Tibial artery (tissue), 4 donors: ENCODE data around the gene TRIM3.

Experiments used
- DNase-seq, 2 donors: peaks; one replicate each; pipeline ENCODE4 v3.0.0-alpha.2; 2019
- H3K27ac ChIP-seq, 2 donors: fragments of 200-600 bp; sonication (generic) in 1 of 2; 1 replicate in 1 of 2; 2 replicates in 1 of 2; pipeline ENCODE4 v1.5.1; 2018 to 2019; ENCODE audit warnings: mild to moderate bottlenecking in 1 of 2
- H3K27me3 ChIP-seq, 2 donors: fragments of 200-600 bp; sonication (generic) in 1 of 2; one replicate each; pipeline versions ENCODE4 v1.5.1 to v1.6.0; 2016 to 2019
- H3K36me3 ChIP-seq, 3 donors: fragments of 200-600 bp; sonication (generic) in 2 of 3; one replicate each; pipeline ENCODE4 v1.5.1; 2016 to 2019; ENCODE audit warnings: mild to moderate bottlenecking in 2 of 3
- H3K4me1 ChIP-seq, 4 donors: fragments of 200-600 bp; sonication (generic) in 2 of 4; 1 replicate in 3 of 4; 2 replicates in 1 of 4; pipeline ENCODE4 v1.5.1; 2016 to 2019
- H3K4me3 ChIP-seq, 2 donors: fragments of 200-600 bp; sonication (generic) in 1 of 2; 1 replicate in 1 of 2; 2 replicates in 1 of 2; pipeline ENCODE4 v1.5.1; 2018 to 2019; ENCODE audit warnings: mild to moderate bottlenecking in 2 of 2
- H3K9me3 ChIP-seq, 3 donors: fragments of 200-600 bp; sonication (generic) in 1 of 3; one replicate each; pipeline ENCODE4 v1.5.1; 2016 to 2019
- CTCF ChIP-seq, 2 experiments: fragments of 200-600 bp in 1 of 2; fragments of 450-650 bp in 1 of 2; IDR thresholded peaks; one replicate each; pipeline ENCODE4 v1.5.1; 2017 to 2019; ENCODE audit warnings: antibody characterized with exemption in 2 of 2, mild to moderate bottlenecking in 1 of 2, moderate library complexity in 1 of 2
- intact Hi-C: fragments of 100-400 bp; cut with DNase I; formaldehyde crosslinking; loops from one replicate; pipeline ENCODE4 v1.15.0; 2023; ENCODE audit warnings: low total_unique reads

The TRIM3 gene

DNA sequence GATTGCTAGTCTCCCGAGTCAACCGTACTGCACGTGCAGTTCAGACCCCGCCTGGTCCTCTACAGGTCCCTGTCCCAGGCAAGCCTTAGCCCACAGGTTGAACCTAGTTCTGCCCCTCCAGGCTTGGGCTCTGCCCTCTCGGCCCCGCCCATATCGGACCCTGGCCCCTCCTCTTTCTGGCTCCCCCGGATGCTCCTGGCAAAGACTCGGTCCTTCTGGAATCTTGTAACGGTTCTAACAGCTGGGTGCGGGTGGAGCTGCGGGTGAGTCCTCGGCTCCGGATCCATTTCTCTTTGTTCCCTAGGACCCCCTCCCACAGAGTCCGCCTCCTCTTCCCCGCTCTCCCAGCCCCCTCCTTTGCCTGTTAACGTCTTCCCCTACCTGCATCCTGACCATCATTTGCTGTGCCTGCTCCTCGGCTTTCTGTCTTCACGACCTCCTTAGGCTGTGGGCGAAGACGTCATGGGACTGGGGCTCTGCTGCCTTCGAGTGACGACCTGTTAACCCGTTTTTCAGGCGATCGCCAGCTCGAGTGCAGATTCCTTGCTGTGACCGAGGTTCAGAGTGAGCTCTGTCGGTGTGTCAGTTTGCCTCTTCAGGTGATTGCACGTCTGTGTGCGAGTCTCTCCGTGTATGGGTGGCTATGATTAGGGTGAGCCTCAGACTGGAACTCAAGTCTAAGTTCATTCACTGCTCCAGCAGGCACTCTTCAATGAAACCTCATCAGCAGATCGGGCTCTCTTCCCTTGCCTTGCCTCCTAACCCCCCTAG lies 23.5 kb upstream of the TRIM3 start, which contains the start of gene DNHD1:
DNHD1 (plus strand) TSS at position 212 of the 771 bp plus-strand sequence. CDS start 936 bp downstream, outside the sequence.
- no peaks in the 10 kb centered on the region for H3K9me3 ChIP-seq
- peak within 1 kb of the TSS; percentile 15 to 29 for H3K4me3 ChIP-seq
- peaks cover 0 to 48% (median 5%) of the 10 kb centered on the region in 3 donors for H3K36me3 ChIP-seq
- H3K27ac ChIP-seq, result peak within 1 kb of the TSS; percentile 68 to 75
- H3K27me3 ChIP-seq, result no peaks in the 10 kb centered on the region
- intact Hi-C loops, result no loop called here
- peaks cover 0 to 39% (median 15%) of the 10 kb centered on the region in 4 donors for H3K4me1 ChIP-seq
- no peak for DNase-seq
- TF ChIP-seq CTCF (IDR thresholded peaks at IDR 0.05), result no peak

- Histone ChIP-seq H3K4me1 (no peaks in the 10 kb centered on the region), H3K36me3 (peaks cover 10 to 64% (median 37%) of the 10 kb centered on the region in 3 donors), H3K9me3 (no peaks in the 10 kb centered on the region), H3K27ac (no peak overlapping the region), H3K4me3 (no peak overlapping the region), H3K27me3 (no peaks in the 10 kb centered on the region)
- no peak for TF ChIP-seq CTCF (IDR thresholded peaks at IDR 0.05)
- intact Hi-C loops, result no loop called here
- DNase-seq, result no peak
Measured at GRCh38 chr11:6489306-6489705, 15.6 kb upstream of the TRIM3 start.

- Histone ChIP-seq H3K4me1 (no peaks in the 10 kb centered on the region), H3K9me3 (no peaks in the 10 kb centered on the region), H3K36me3 (peaks cover 10 to 69% (median 32%) of the 10 kb centered on the region in 3 donors), H3K4me3 (no peak overlapping the region), H3K27ac (no peak overlapping the region), H3K27me3 (no peaks in the 10 kb centered on the region)
- no peak for TF ChIP-seq CTCF (IDR thresholded peaks at IDR 0.05)
- intact Hi-C loops, result no loop called here
- no peak for DNase-seq
Measured at GRCh38 chr11:6488821-6489220, 15.1 kb upstream of the TRIM3 start.

GRCh38 chr11:6488342-6488741 lies 14.6 kb upstream of the TRIM3 start:
- no peak overlapping the region for H3K4me3 ChIP-seq
- TF ChIP-seq CTCF (IDR thresholded peaks at IDR 0.05), result no peak
- H3K9me3 ChIP-seq, result no peaks in the 10 kb centered on the region
- peaks cover 13 to 73% (median 33%) of the 10 kb centered on the region in 3 donors for H3K36me3 ChIP-seq
- H3K4me1 ChIP-seq, result peaks cover 0 to 2% (median 0%) of the 10 kb centered on the region in 4 donors
- H3K27ac ChIP-seq, result no peak overlapping the region
- H3K27me3 ChIP-seq, result no peaks in the 10 kb centered on the region
- no peak for DNase-seq
- intact Hi-C loops, result no loop called here

- Histone ChIP-seq H3K9me3 (no peaks in the 10 kb centered on the region), H3K4me1 (peaks cover 0 to 16% (median 9%) of the 10 kb centered on the region in 4 donors), H3K27me3 (no peaks in the 10 kb centered on the region), H3K27ac (no peak overlapping the region), H3K4me3 (no peak overlapping the region), H3K36me3 (peaks cover 14 to 75% (median 38%) of the 10 kb centered on the region in 3 donors)
- TF ChIP-seq CTCF (IDR thresholded peaks at IDR 0.05), result no peak
- intact Hi-C loops, result no loop called here
- no peak for DNase-seq
Measured at GRCh38 chr11:6486938-6487337, 13.2 kb upstream of the TRIM3 start.
